Muscle layer of colon (tissue), 2 donors: ENCODE data around the gene HERC2.

Source experiments
- H3K27ac ChIP-seq: one replicate; pipeline ENCODE4 v1.7.0; 2013; ENCODE audit warnings: low read depth, mild to moderate bottlenecking, low read length, moderate library complexity
- H3K27me3 ChIP-seq, 2 donors: one replicate each; pipeline ENCODE4 v1.7.0; 2013; ENCODE audit warnings: low read length in 2 of 2, mild to moderate bottlenecking in 2 of 2; ENCODE audit not compliant: insufficient read depth in 2 of 2, control insufficient read depth in 1 of 2
- H3K36me3 ChIP-seq: one replicate; pipeline ENCODE4 v1.7.0; 2013; ENCODE audit warnings: mild to moderate bottlenecking, low read length; ENCODE audit not compliant: insufficient read depth
- H3K4me1 ChIP-seq: one replicate; pipeline ENCODE4 v1.7.0; 2013; ENCODE audit warnings: mild to moderate bottlenecking, low read length; ENCODE audit not compliant: insufficient read depth
- H3K4me3 ChIP-seq, 2 donors: one replicate each; pipeline ENCODE4 v1.7.0; 2013; ENCODE audit warnings: low read length in 2 of 2, low read depth in 1 of 2, mild to moderate bottlenecking in 1 of 2, moderate library complexity in 1 of 2
- H3K9ac ChIP-seq: one replicate; pipeline ENCODE4 v1.7.0; 2013; ENCODE audit warnings: low read length
- H3K9me3 ChIP-seq: one replicate; pipeline ENCODE4 v1.7.0; 2013; ENCODE audit warnings: mild to moderate bottlenecking, low read length
- donor health status: abdominal sarcoma.
- donor health status: Adenocarcinoma of cecum.

The HERC2 gene

GRCh38 chr15:28097656-28098359 is 224.2 kb downstream of the HERC2 start:
- Histone ChIP-seq H3K9me3 (no peaks in the 10 kb centered on the region), H3K36me3 (no peaks in the 10 kb centered on the region), H3K4me1 (peaks cover 13% of the 10 kb centered on the region), H3K4me3 (no peak overlapping the region), H3K27me3 (peaks cover 34 to 86% of the 10 kb centered on the region in 2 donors), H3K9ac (no peak overlapping the region), H3K27ac (no peak overlapping the region)

DNA sequence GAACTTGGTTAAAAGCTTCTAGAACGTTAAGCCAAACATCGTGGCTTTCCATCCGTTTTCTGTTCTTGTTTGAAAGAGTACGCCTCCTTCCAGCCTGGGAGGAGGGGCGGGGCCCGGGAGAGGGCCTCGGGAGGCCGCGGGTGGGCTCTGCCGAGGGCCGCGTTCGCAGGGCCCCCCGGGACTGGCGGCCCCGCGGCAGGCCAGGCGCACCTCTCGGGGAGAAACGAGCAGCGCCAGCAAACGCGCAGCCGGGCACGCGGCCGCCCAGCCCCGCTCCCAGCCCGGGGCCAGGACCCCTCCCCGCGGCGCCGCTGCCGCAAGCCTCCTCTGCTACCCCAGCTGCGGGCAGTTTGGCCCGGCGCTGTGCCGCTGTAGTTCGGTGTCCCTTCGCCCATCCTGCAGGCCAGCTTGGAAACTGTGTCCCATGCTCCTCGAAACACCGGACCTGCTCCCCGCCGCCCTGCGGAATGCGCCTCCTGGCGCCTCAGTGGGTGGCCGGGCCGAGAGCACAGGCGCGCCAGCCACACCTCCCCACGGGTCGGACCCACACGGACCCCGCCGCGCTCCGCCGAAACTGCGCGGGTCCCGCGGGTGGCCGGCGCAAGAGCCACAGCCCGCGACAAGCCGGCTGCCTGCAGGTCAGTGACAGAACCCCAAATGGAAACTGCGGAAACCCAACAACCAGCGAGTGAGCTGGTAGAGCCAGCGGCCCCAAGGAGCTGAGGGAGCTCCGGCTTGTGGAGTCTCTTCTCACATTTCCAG is 225.1 kb downstream of the HERC2 start:
- H3K27me3 ChIP-seq, result peaks cover 34 to 83% of the 10 kb centered on the region in 2 donors
- H3K9ac ChIP-seq, result no peak overlapping the region
- H3K4me3 ChIP-seq, result peak overlapping the region; percentile 32 to 77
- peaks cover 13% of the 10 kb centered on the region for H3K4me1 ChIP-seq
- no peaks in the 10 kb centered on the region for H3K36me3 ChIP-seq
- H3K27ac ChIP-seq, result no peak overlapping the region
- H3K9me3 ChIP-seq, result peaks cover 1% of the 10 kb centered on the region

GRCh38 chr15:28096411-28096669 is 225.6 kb downstream of the HERC2 start:
- peaks cover 34 to 81% of the 10 kb centered on the region in 2 donors for H3K27me3 ChIP-seq
- no peak overlapping the region for H3K27ac ChIP-seq
- no peaks in the 10 kb centered on the region for H3K36me3 ChIP-seq
- H3K4me1 ChIP-seq, result peaks cover 13% of the 10 kb centered on the region
- H3K9me3 ChIP-seq, result peaks cover 5% of the 10 kb centered on the region
- H3K9ac ChIP-seq, result no peak overlapping the region
- H3K4me3 ChIP-seq, result peak overlapping the region; percentile 12 to 77

DNA sequence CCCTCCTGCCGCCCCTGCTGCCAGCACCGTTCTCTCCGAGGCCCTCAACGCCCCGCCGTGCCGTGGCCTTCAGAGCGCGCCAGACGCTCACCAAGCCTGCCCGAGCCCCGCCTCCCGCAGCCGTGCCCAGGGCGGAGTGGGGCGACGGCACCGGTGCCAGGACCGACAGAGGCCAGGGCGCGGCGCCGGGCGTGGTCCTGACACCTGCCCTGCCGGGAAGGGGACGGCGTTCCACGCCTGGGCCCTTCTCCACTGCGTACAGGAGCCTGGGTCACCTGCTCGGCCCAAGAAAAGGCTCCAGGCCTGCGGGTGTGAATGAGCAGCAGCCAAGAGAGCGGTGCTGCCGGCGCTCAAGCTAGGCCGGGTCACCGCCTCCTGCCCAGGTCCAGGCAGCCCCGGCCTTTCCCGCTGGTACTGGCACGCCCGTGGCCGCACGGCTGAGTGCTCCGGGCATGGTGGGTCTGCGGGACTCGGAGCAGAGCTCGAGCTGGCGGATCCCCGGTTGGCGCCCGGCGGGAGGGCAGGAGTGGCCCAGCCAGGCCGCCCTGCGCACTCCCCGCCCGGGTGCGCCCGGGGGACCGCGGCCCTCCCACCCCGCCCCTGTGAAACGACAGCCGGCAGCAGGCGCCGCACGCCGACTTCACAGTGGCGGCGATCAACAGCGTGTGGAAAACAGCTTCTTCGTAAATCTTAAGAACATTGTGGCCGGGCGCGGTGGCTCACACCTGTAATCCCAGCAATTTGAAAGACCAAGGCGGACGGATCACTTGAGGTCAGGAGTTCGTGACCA is 227.1 kb downstream of the HERC2 start:
- H3K4me1 ChIP-seq, result peaks cover 13% of the 10 kb centered on the region
- peak overlapping the region; percentile 13 to 77 for H3K4me3 ChIP-seq
- no peak overlapping the region for H3K9ac ChIP-seq
- H3K27ac ChIP-seq, result no peak overlapping the region
- no peaks in the 10 kb centered on the region for H3K36me3 ChIP-seq
- H3K9me3 ChIP-seq, result peaks cover 10% of the 10 kb centered on the region
- peaks cover 27 to 68% of the 10 kb centered on the region in 2 donors for H3K27me3 ChIP-seq

DNA sequence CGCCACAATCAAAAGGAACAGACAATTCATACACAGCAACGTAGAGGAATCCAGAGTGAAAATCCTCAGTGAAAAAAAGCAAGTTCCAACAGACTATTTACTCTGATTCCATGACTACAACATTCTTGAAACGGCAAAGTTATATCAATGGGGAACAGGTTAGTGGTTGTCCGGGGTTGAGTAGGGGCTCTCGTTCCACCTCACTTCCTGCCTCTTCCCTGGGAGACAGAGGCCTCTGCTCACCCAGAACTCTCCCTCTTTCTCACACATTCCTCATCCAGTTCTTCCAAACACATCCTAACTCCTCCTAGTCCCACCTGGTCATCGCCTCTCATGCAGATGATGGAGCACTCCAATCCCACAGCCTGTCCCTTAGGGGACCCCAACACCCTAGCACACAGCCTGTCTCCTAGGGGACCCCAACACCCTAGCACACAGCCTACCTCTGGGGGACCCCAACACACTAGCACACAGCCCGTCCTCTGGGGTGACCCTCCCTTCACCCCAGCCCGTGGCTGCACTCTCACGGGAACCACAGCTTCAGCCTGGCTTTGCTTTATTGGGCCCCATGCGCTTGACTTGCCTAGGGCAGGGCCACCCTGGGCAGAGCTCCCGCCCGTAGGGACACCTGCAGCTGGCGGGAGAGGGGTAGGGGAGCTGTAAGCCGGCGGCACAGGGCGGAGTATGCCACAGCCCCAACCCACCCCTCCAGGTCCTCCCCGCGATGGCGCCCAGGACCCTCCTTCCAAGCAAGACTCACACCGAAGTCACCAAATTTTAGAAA is 228.0 kb downstream of the HERC2 start:
- Histone ChIP-seq H3K9ac (no peak overlapping the region), H3K27me3 (peaks cover 22 to 58% of the 10 kb centered on the region in 2 donors), H3K36me3 (no peaks in the 10 kb centered on the region), H3K4me1 (peaks cover 13% of the 10 kb centered on the region), H3K27ac (no peak overlapping the region), H3K9me3 (peaks cover 10% of the 10 kb centered on the region), H3K4me3 (no peak overlapping the region)

DNA sequence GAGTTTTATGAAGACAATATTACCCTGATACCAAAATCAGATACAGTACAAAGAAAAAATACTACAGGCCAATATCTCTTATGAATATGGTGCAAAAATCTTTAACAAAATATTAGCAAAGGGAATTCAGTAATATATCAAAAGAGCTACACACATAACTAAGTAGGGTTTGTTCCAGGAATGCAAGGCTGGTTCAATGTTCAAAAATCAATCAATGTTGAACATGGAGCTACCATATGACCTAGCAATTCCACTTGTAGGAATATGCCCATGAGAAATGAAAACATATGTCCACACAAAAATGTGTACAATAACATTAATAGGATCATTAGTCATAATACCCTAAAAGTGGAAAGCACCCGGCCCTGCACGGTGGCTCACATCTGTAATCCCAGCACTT is 230.7 kb downstream of the HERC2 start:
- H3K27me3 ChIP-seq, result peaks cover 11 to 34% of the 10 kb centered on the region in 2 donors
- H3K4me3 ChIP-seq, result no peak overlapping the region
- no peak overlapping the region for H3K27ac ChIP-seq
- peaks cover 9% of the 10 kb centered on the region for H3K4me1 ChIP-seq
- no peak overlapping the region for H3K9ac ChIP-seq
- peaks cover 10% of the 10 kb centered on the region for H3K9me3 ChIP-seq
- H3K36me3 ChIP-seq, result no peaks in the 10 kb centered on the region

GRCh38 chr15:28086175-28086703 is 235.7 kb downstream of the HERC2 start:
- Histone ChIP-seq H3K9ac (no peak overlapping the region), H3K27ac (no peak overlapping the region), H3K4me1 (no peaks in the 10 kb centered on the region), H3K27me3 (no peaks in the 10 kb centered on the region), H3K9me3 (peaks cover 5% of the 10 kb centered on the region), H3K36me3 (no peaks in the 10 kb centered on the region), H3K4me3 (no peak overlapping the region)

- no peak overlapping the region for H3K4me3 ChIP-seq
- no peaks in the 10 kb centered on the region for H3K36me3 ChIP-seq
- H3K4me1 ChIP-seq, result no peaks in the 10 kb centered on the region
- H3K27me3 ChIP-seq, result no peaks in the 10 kb centered on the region
- H3K9ac ChIP-seq, result no peak overlapping the region
- H3K27ac ChIP-seq, result no peak overlapping the region
- peaks cover 5% of the 10 kb centered on the region for H3K9me3 ChIP-seq
Measured at GRCh38 chr15:28085489-28086174, 236.3 kb downstream of the HERC2 start.

GRCh38 chr15:28084547-28084946 is 237.4 kb downstream of the HERC2 start:
- Histone ChIP-seq H3K9me3 (no peaks in the 10 kb centered on the region), H3K27me3 (no peaks in the 10 kb centered on the region), H3K4me1 (no peaks in the 10 kb centered on the region), H3K27ac (no peak overlapping the region), H3K4me3 (no peak overlapping the region), H3K36me3 (no peaks in the 10 kb centered on the region), H3K9ac (no peak overlapping the region)

DNA sequence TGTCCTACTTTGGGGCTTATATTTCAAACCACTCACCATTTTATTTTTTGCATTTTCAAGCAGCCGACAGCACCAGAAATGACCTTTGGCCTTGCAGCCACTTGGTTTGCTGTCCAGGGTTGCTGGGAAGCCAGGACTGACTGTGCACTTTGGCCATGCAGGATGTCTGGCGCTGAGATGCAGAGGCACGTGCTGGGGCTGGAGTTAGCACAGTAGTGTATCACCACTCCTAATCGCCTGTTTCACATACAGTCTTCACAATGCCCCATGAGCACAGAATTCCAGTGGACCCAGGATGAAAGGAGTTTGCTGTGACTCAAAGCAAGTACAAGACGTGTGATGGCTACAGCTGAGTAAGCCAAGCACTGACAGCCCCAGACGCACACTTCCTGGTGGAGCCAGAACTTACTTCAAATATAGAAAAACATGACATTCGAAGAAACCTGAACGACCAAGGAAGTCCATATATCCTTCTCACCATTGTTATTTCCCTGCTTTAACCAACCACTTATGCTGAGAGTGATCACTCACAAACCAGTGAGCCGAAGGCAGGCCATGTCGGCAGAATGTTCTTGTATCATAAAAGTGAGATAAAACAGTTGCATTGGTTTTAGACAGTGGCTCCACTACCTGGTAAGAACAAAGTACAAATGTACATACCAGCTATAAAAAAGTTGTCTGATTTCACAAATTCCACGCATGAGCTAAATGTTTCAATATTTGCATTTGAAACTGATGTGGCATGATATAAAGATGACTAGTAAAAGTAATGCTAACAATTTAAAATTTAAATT is 238.9 kb downstream of the HERC2 start:
- Histone ChIP-seq H3K4me1 (no peaks in the 10 kb centered on the region), H3K36me3 (no peaks in the 10 kb centered on the region), H3K9ac (no peak overlapping the region), H3K4me3 (no peak overlapping the region), H3K27ac (no peak overlapping the region), H3K27me3 (no peaks in the 10 kb centered on the region), H3K9me3 (no peaks in the 10 kb centered on the region)
